GM12892 (cell line): ENCODE measurements around the gene VWA1.

Experiments used
- POLR2A ChIP-seq: IDR thresholded peaks from 2 replicates; pipeline ENCODE4 v1.6.1; 2011; ENCODE audit warnings: low read depth, low read length, control low read depth
- TAF1 ChIP-seq: IDR thresholded peaks from 2 replicates; pipeline ENCODE4 v1.6.1; 2011; ENCODE audit warnings: low read depth, mild to moderate bottlenecking, control low read depth, low read length, borderline replicate concordance

DNA sequence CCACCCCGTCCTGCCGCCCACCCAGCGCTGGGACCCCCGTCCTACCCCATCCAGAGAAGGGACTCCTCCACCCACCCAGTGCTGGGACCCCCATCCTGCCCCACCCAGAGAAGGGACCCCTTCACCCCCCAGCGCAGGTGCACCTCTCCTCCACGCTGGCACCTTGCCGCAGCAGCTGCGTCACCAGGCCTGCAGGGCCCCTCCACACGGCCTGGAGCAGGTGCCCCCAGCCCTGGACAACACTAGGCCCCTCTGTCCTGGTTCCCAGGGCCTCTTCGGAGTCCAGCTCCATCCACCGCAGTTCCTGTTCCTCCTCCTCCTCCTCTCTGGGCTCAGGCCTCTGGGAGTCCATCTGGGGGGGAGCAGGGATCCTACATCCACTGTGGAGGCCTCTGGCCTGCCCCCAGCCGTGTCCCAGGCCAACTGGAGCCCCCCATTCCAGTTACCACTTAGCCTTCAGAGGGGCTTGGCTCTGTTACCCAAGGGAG is 14.8 kb upstream of the VWA1 start:
- no peak for TF ChIP-seq TAF1
- no peak for TF ChIP-seq POLR2A
